ENCODE measurements around the gene SCNN1A.

SCNN1A gene

GRCh38 chr12:6384499-6385436 lies 9.4 kb upstream of the SCNN1A start:
- DNase-seq (ENCODE audit: low read depth) = no peak

- DNase-seq (ENCODE audit: low read depth) = no peak
Observed at GRCh38 chr12:6383572-6384498, 8.5 kb upstream of the SCNN1A start, which contains the start of gene LTBR. Gene LTBR (plus strand): TSS chr12:6384162. CDS start chr12:6384359, 197 bp downstream.

GRCh38 chr12:6382982-6383381 lies 7.6 kb upstream of the SCNN1A start:
- no peak for DNase-seq (ENCODE audit: low read depth)

- no peak for DNase-seq (ENCODE audit: low read depth)
Observed at GRCh38 chr12:6382371-6382770, 7.0 kb upstream of the SCNN1A start.

- DNase-seq (ENCODE audit: low read depth) = no peak
Observed at GRCh38 chr12:6380141-6381121, 5.1 kb upstream of the SCNN1A start.

GRCh38 chr12:6378709-6379472 lies 3.5 kb upstream of the SCNN1A start:
- DNase-seq (ENCODE audit: low read depth) = no peak

- no peak for DNase-seq (ENCODE audit: low read depth)
Observed at GRCh38 chr12:6377667-6377994, 2.3 kb upstream of the SCNN1A start.

GRCh38 chr12:6376870-6377666 lies 1.7 kb upstream of the SCNN1A start:
- no peak for DNase-seq (ENCODE audit: low read depth)

- no peak for DNase-seq (ENCODE audit: low read depth)
Observed at GRCh38 chr12:6376079-6376869, 911 bp upstream of the SCNN1A start.

GRCh38 chr12:6374786-6375160 lies 590 bp downstream of the SCNN1A start:
- DNase-seq (ENCODE audit: low read depth) = no peak

- no peak for DNase-seq (ENCODE audit: low read depth)
Observed at GRCh38 chr12:6374028-6374785, 1.2 kb downstream of the SCNN1A start.

- DNase-seq (ENCODE audit: low read depth) = no peak
Observed at GRCh38 chr12:6373022-6373787, 2.2 kb downstream of the SCNN1A start.

GRCh38 chr12:6372403-6373003 lies 2.9 kb downstream of the SCNN1A start:
- DNase-seq (ENCODE audit: low read depth) = no peak

- no peak for DNase-seq (ENCODE audit: low read depth)
Observed at GRCh38 chr12:6370994-6371754, 4.2 kb downstream of the SCNN1A start.

- no peak for DNase-seq (ENCODE audit: low read depth)
Observed at GRCh38 chr12:6370576-6370935, 4.8 kb downstream of the SCNN1A start.

- no peak for DNase-seq (ENCODE audit: low read depth)
Observed at GRCh38 chr12:6369916-6370575, 5.3 kb downstream of the SCNN1A start.

Measured in T follicular helper cell (primary cell).